Measurements from ENCODE around the gene SH2D4B.

GRCh38 chr10:80590585-80591125 is 53.0 kb downstream of the SH2D4B start:
- TF ChIP-seq CTCF (IDR thresholded peaks at IDR 0.05): no peak
- no peak for TF ChIP-seq POLR2AphosphoS5 (IDR thresholded peaks at IDR 0.05; ENCODE audit: low read depth, low read length)
- no peak for TF ChIP-seq REST (IDR thresholded peaks at IDR 0.05; ENCODE audit: insufficient read depth in 1 of 2, low read depth in 2 of 2, low read length in 1 of 2)
- TF ChIP-seq TCF7L2 (IDR thresholded peaks at IDR 0.05; ENCODE audit: low read depth, low read length): no peak
- no peak for TF ChIP-seq SIN3A (IDR thresholded peaks at IDR 0.05; ENCODE audit: borderline replicate concordance, insufficient read depth, low read depth, low read length)
